ENCODE measurements around the gene PIGP. TPM values are rescaled to one million over a fixed set of nuclear protein-coding genes. Genes with fewer than 3 reads are reported as not detected.
"Not testable (repeated sequence)": the region's sequence is repeated elsewhere in the genome, so short reads cannot be mapped to it uniquely, and the experiment has no call there.

Gene PIGP
- total RNA-seq, 1 donor from 2014 or later = 37.6 TPM

DNA sequence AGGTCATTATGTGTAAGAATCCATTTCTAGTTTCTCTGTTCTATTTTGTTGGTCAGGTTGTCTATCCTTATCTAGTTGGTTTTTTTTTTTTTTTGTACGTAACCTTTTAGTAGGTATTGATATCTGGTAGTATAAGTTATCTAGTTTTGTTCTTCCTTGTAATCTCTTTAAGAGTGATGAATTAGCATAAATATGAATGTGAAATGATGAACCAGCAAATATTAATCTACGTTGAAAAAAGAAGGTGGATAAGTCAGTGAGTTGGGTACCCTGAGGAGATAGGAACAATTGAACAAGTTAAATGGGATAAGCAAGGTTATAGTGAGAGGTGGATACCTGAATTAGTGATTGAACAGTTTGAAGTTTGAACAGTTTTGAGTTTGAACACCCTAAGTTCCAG, 34.1 kb upstream of the PIGP start:
- Histone ChIP-seq H3K27ac (replicated peaks) (no peak overlapping the region), H3K9me3 (replicated peaks) (peaks cover 10% of the 10 kb centered on the region), H3K4me1 (no peaks in the 10 kb centered on the region), H3K4me3 (no peak overlapping the region), H3K27me3 (ENCODE audit: low read depth) (no peaks in the 10 kb centered on the region), H3K36me3 (peaks cover 12% of the 10 kb centered on the region)
- intact Hi-C loops (cut with micrococcal nuclease) = no loop called here
- no peak for DNase-seq
- TF ChIP-seq, protein P1, sequence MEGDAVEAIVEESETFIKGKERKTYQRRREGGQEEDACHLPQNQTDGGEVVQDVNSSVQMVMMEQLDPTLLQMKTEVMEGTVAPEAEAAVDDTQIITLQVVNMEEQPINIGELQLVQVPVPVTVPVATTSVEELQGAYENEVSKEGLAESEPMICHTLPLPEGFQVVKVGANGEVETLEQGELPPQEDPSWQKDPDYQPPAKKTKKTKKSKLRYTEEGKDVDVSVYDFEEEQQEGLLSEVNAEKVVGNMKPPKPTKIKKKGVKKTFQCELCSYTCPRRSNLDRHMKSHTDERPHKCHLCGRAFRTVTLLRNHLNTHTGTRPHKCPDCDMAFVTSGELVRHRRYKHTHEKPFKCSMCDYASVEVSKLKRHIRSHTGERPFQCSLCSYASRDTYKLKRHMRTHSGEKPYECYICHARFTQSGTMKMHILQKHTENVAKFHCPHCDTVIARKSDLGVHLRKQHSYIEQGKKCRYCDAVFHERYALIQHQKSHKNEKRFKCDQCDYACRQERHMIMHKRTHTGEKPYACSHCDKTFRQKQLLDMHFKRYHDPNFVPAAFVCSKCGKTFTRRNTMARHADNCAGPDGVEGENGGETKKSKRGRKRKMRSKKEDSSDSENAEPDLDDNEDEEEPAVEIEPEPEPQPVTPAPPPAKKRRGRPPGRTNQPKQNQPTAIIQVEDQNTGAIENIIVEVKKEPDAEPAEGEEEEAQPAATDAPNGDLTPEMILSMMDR (IDR thresholded peaks at IDR 0.05; ENCODE audit: borderline replicate concordance) = no peak

DNA sequence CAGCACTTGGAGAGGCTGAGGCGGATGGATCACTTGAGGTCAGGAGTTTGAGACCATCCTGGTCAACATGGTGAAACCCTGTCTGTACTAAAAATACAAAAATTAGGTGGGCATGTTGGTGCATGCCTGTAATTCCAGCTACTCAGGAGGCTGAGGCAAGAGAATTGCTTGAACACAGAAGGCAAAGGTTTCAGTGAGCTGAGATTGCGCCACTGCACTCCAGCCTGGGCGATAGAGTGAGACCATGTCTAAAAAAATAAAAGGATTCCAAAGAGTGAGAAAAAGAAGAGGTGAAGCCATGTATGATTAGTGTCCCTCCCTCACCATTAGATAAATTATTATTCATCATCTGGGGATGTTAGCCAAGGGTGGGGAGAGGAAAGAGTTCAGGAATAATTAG, 29.9 kb upstream of the PIGP start:
- DNase-seq; H3K4me3 ChIP-seq; H3K9me3 ChIP-seq (replicated peaks); H3K4me1 ChIP-seq; H3K27me3 ChIP-seq (ENCODE audit: low read depth); intact Hi-C loops (cut with micrococcal nuclease); H3K27ac ChIP-seq (replicated peaks): not testable (repeated sequence)
- H3K36me3 ChIP-seq = peaks cover 15% of the 10 kb centered on the region

DNA sequence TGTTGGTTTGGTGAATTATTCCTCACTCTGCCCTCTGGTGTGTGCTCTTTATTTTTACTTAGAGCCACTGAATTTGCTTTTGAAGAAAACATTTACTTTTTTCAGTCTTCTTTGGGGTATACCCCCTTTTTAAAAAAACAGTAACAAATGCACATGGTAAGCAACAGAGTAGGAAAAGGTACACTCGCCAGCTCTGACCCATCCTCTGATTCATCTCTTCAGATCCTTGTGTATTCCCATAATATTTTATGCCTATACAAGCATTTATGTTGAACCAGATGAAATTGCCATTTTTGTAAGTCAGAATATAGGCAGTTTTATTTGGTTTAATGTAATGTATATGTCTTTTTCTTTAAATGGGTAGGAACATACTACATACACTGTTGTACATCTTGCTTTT, 28.5 kb upstream of the PIGP start:
- no peak overlapping the region for H3K27ac ChIP-seq (replicated peaks)
- no peaks in the 10 kb centered on the region for H3K27me3 ChIP-seq (ENCODE audit: low read depth)
- no peaks in the 10 kb centered on the region for H3K4me1 ChIP-seq
- peaks cover 29% of the 10 kb centered on the region for H3K36me3 ChIP-seq
- no peaks in the 10 kb centered on the region for H3K9me3 ChIP-seq (replicated peaks)
- no peak for DNase-seq
- TF ChIP-seq, protein P1 (IDR thresholded peaks at IDR 0.05; ENCODE audit: borderline replicate concordance) = no peak
- intact Hi-C loops (cut with micrococcal nuclease) = no loop called here
- no peak overlapping the region for H3K4me3 ChIP-seq

DNA sequence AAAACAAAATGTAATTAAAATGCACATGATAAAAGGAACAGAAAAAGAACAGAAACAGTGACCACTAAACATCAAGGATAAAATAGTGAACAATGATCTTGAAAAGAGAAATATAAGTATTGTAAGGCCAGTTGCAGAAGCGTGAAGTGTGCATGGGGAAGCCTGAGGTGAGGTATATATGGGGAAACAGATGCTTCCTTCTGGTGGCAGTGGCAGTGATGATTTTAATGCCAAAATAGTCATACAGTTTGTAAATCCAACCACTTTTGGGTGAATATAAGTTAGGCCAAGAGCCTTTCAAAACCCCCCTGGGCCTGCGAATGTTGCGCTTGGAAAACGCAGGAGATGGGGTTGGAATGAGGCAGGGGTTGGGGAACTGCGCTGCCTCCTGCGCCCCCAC, 27.4 kb upstream of the PIGP start:
- no peak for DNase-seq
- TF ChIP-seq, protein P1 (IDR thresholded peaks at IDR 0.05; ENCODE audit: borderline replicate concordance) = no peak
- Histone ChIP-seq H3K4me1 (no peaks in the 10 kb centered on the region), H3K27ac (replicated peaks) (no peak overlapping the region), H3K36me3 (peaks cover 40% of the 10 kb centered on the region), H3K27me3 (ENCODE audit: low read depth) (no peaks in the 10 kb centered on the region), H3K4me3 (no peak overlapping the region), H3K9me3 (replicated peaks) (no peaks in the 10 kb centered on the region)
- intact Hi-C loops (cut with micrococcal nuclease) = no loop called here

DNA sequence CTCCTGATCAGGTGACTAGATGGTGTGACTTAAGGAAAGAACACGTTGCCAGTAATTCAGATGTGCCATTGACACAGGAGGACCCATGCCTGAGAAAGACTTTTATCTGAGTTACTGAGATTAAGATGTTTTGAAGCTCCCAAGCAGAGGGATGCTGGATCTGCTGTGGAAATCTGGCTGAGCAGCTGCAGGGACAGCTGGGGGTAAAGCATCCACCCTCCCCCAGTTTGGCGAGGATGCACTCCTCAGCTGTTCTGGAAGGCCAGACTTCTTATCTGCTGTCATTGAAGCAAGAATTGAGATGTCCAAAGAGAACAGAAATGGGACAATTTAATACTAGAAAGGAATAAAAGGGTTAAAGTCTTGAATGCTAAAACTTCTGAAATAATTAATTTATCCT, 25.9 kb upstream of the PIGP start:
- no peaks in the 10 kb centered on the region for H3K9me3 ChIP-seq (replicated peaks)
- H3K4me1 ChIP-seq = no peaks in the 10 kb centered on the region
- no peak overlapping the region for H3K4me3 ChIP-seq
- DNase-seq = no peak
- TF ChIP-seq, protein P1 (IDR thresholded peaks at IDR 0.05; ENCODE audit: borderline replicate concordance) = no peak
- H3K27ac ChIP-seq (replicated peaks) = no peak overlapping the region
- intact Hi-C loops (cut with micrococcal nuclease) = no loop called here
- H3K27me3 ChIP-seq (ENCODE audit: low read depth) = no peaks in the 10 kb centered on the region
- peaks cover 41% of the 10 kb centered on the region for H3K36me3 ChIP-seq

DNA sequence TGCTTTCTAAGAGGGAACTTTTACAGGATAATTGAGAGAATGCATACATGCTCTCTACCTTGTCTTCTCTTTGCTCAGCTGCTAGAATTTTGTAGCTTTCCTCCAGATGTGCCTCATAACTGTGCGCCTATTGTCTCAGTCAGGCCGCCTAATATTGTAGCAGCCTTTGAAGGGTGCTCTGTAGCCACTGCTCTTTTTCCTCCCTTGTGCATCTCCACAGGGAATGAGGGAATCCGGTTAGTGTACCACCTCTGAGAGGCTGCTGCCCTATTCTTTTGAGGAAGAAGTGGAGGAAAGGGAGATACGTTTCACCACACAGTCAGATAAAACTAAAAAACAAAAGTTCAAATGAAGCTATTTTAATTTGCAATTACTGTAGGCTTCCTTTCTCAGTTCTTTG, 22.9 kb upstream of the PIGP start:
- H3K9me3 ChIP-seq (replicated peaks) = no peaks in the 10 kb centered on the region
- peaks cover 52% of the 10 kb centered on the region for H3K36me3 ChIP-seq
- TF ChIP-seq, protein P1 (IDR thresholded peaks at IDR 0.05; ENCODE audit: borderline replicate concordance) = no peak
- H3K4me3 ChIP-seq = no peak overlapping the region
- no peak overlapping the region for H3K27ac ChIP-seq (replicated peaks)
- H3K4me1 ChIP-seq = no peaks in the 10 kb centered on the region
- intact Hi-C loops (cut with micrococcal nuclease) = no loop called here
- DNase-seq = no peak
- H3K27me3 ChIP-seq (ENCODE audit: low read depth) = no peaks in the 10 kb centered on the region

Data from left ventricle myocardium inferior (tissue), 1 donor.